SK-N-SH (cell line): ENCODE results near the gene TM9SF2. TPM values are rescaled to one million over a fixed set of nuclear protein-coding genes. Genes with fewer than 3 reads are reported as not detected.

Experiments
- CTCF ChIA-PET: fragments of 300-600, 350-600 bp; formaldehyde crosslinking; extraction: SDS; loops from one replicate; lab custom pipeline; 2021; lab: Yijun Ruan, JAX
- POLR2A ChIA-PET: fragments of 350-600 bp; sonication (Branson Sonifier 250); formaldehyde crosslinking; extraction: SDS; loops from one replicate; lab custom pipeline; 2020; ENCODE audit warnings: antibody characterized with exemption, inconsistent platforms; lab: Yijun Ruan, JAX
- DNase-seq: peaks from one replicate; pipeline ENCODE4 v3.0.0; 2012
- H2AFZ ChIP-seq: fragments of 200-600 bp; sonication (generic); 2 replicates; pipeline ENCODE4 v1.8.1; 2016; ENCODE audit warnings: antibody characterized with exemption, mild to moderate bottlenecking, low read depth
- H3F3A ChIP-seq: fragments of 200-600 bp; sonication (generic); replicated peaks from 2 replicates; pipeline ENCODE3; 2016; ENCODE audit warnings: antibody characterized with exemption, mild to moderate bottlenecking; ENCODE audit not compliant: insufficient read depth
- H3K27ac ChIP-seq, 2 experiments: fragments of 200-500 bp in 1 of 2; fragments of 200-600 bp in 1 of 2; sonication (Bioruptor generic) in 1 of 2; sonication (generic), shearing (Covaris generic) in 1 of 2; 2 replicates each; pipeline versions ENCODE4 v1.5.1 to v1.6.1; 2014 to 2016; ENCODE audit warnings: low read depth in 2 of 2, inconsistent platforms in 1 of 2, low read length in 1 of 2, mild to moderate bottlenecking in 1 of 2, mixed read lengths in 1 of 2
- H3K27me3 ChIP-seq: fragments of 200-600 bp; sonication (generic), shearing (Covaris generic); 2 replicates; pipeline ENCODE4 v1.6.1; 2016; ENCODE audit warnings: mixed run types; ENCODE audit not compliant: insufficient read depth
- H3K36me3 ChIP-seq, 2 experiments: fragments of 200-500 bp in 1 of 2; fragments of 200-600 bp in 1 of 2; sonication (Bioruptor generic) in 1 of 2; sonication (generic) in 1 of 2; replicated peaks in 1 of 2; 2 replicates each; pipeline versions ENCODE3 to v1.5.1; 2014 to 2016; ENCODE audit warnings: low read length in 1 of 2, mild to moderate bottlenecking in 1 of 2; ENCODE audit not compliant: insufficient read depth in 2 of 2, control insufficient read depth in 1 of 2
- H3K4me1 ChIP-seq, 2 experiments: fragments of 200-500 bp in 1 of 2; fragments of 200-600 bp in 1 of 2; sonication (Bioruptor generic) in 1 of 2; sonication (generic), shearing (Covaris generic) in 1 of 2; 2 replicates each; pipeline versions ENCODE4 v1.5.1 to v1.6.1; 2014 to 2016; ENCODE audit warnings: low read depth in 1 of 2, low read length in 1 of 2, mixed run types in 1 of 2; ENCODE audit not compliant: insufficient read depth in 2 of 2, control insufficient read depth in 1 of 2
- H3K4me2 ChIP-seq: fragments of 200-600 bp; sonication (generic), shearing (Covaris generic); 2 replicates; pipeline ENCODE4 v1.6.1; 2017; ENCODE audit warnings: mixed run types
- H3K4me3 ChIP-seq, 2 experiments: fragments of 200-500 bp in 1 of 2; fragments of 200-600 bp in 1 of 2; sonication (Bioruptor generic) in 1 of 2; sonication (generic), shearing (Covaris generic) in 1 of 2; 2 replicates each; pipeline versions ENCODE4 v1.5.1 to v1.8.1; 2014 to 2016; ENCODE audit warnings: low read depth in 2 of 2, inconsistent platforms in 1 of 2, low read length in 1 of 2, mild to moderate bottlenecking in 1 of 2, mixed read lengths in 1 of 2, moderate library complexity in 1 of 2
- H3K79me2 ChIP-seq: fragments of 200-600 bp; sonication (generic); 2 replicates; pipeline ENCODE4 v1.8.1; 2017; ENCODE audit warnings: mild to moderate bottlenecking; ENCODE audit not compliant: insufficient read depth
- H3K9ac ChIP-seq: fragments of 200-600 bp; sonication (generic); 2 replicates; pipeline ENCODE4 v1.6.1; 2017; ENCODE audit warnings: mixed run types
- H3K9me2 ChIP-seq: fragments of 200-600 bp; sonication (generic); 2 replicates; pipeline ENCODE4 v1.6.1; 2017; ENCODE audit warnings: mixed run types
- H3K9me3 ChIP-seq: fragments of 200-600 bp; sonication (generic); 2 replicates; pipeline ENCODE4 v1.6.1; 2017; ENCODE audit warnings: mixed run types, mild to moderate bottlenecking, moderate library complexity
- H4K20me1 ChIP-seq: fragments of 200-600 bp; sonication (generic); 2 replicates; pipeline ENCODE4 v1.6.1; 2017; ENCODE audit warnings: mild to moderate bottlenecking, mixed run types; ENCODE audit not compliant: insufficient read depth
- CHD2 ChIP-seq: fragments of 150-350 bp; IDR thresholded peaks from 2 replicates; pipeline ENCODE4 v1.6.1; 2018; ENCODE audit warnings: low read length; ENCODE audit not compliant: partially characterized antibody
- EP300 ChIP-seq, 2 experiments: IDR thresholded peaks; 2 replicates each; pipeline versions ENCODE4 v1.4.0 to v1.6.1; 2012; ENCODE audit warnings: borderline replicate concordance in 1 of 2, low read depth in 1 of 2, low read length in 1 of 2
- FOSL2 ChIP-seq: IDR thresholded peaks from 2 replicates; pipeline ENCODE4 v1.4.0; 2012; ENCODE audit warnings: low read depth, mild to moderate bottlenecking, moderate library complexity, borderline replicate concordance
- FOXJ3 ChIP-seq: sonication (generic); formaldehyde crosslinking; IDR thresholded peaks from 2 replicates; pipeline ENCODE4 v1.5.1; 2020; ENCODE audit warnings: mild to moderate bottlenecking, missing genetic modification reagents
- FOXM1 ChIP-seq: IDR thresholded peaks from 2 replicates; pipeline ENCODE4 v1.4.0; 2012; ENCODE audit warnings: low read depth, mild to moderate bottlenecking
- GABPA ChIP-seq: IDR thresholded peaks from 2 replicates; pipeline ENCODE4 v1.4.0; 2012; ENCODE audit warnings: low read depth, mild to moderate bottlenecking
- JUND ChIP-seq: IDR thresholded peaks from 2 replicates; pipeline ENCODE4 v1.4.0; 2012
- MXI1 ChIP-seq: IDR thresholded peaks from 2 replicates; pipeline ENCODE4 v1.6.1; 2012; ENCODE audit warnings: mild to moderate bottlenecking, low read depth, low read length, improper control_type of control experiment
- RAD21 ChIP-seq: IDR thresholded peaks from 2 replicates; pipeline ENCODE4 v1.6.1; 2012; ENCODE audit warnings: mild to moderate bottlenecking, low read length
- RCOR1 ChIP-seq: fragments of 150-350 bp; IDR thresholded peaks from 2 replicates; pipeline ENCODE4 v1.6.1; 2017; ENCODE audit warnings: antibody characterized with exemption, low read length
- SIN3A ChIP-seq: IDR thresholded peaks from 2 replicates; pipeline ENCODE4 v1.6.1; 2012; ENCODE audit warnings: low read depth, mild to moderate bottlenecking, low read length, moderate library complexity, borderline replicate concordance
- SMC3 ChIP-seq: IDR thresholded peaks from 2 replicates; pipeline ENCODE4 v1.6.1; 2012; ENCODE audit warnings: low read depth, low read length, improper control_type of control experiment
- TAF1 ChIP-seq: IDR thresholded peaks from 2 replicates; pipeline ENCODE4 v1.6.1; 2012; ENCODE audit warnings: low read depth, mild to moderate bottlenecking, low read length, moderate library complexity, borderline replicate concordance
- TEAD4 ChIP-seq: IDR thresholded peaks from 2 replicates; pipeline ENCODE4 v1.4.0; 2012; ENCODE audit warnings: mild to moderate bottlenecking, borderline replicate concordance; ENCODE audit not compliant: insufficient read depth
- YY1 ChIP-seq: IDR thresholded peaks from 2 replicates; pipeline ENCODE4 v1.4.0; 2012; ENCODE audit warnings: low read depth, mild to moderate bottlenecking
- WGBS: methylation state at CpG from one replicate; pipeline ENCODE4 v1.1.6; 2017; ENCODE audit warnings: low lambda C conversion rate; 5-methylcytosine and 5-hydroxymethylcytosine counted together
- polyA plus RNA-seq, 3 experiments: library from polyadenylated mRNA; depleted of rRNA; stranded (reverse); fragments of >200 nt; gene quantifications; 2 replicates each; pipeline ENCODE4 v1.2.3, GENCODE V29; 2012
- TF ChIP-seq, protein P1 (sequence below): fragments of 150-350 bp; IDR thresholded peaks from 2 replicates; pipeline ENCODE4 v1.6.1; 2016; ENCODE audit warnings: mild to moderate bottlenecking, low read depth, low read length
- TF ChIP-seq, protein P2 (sequence below): IDR thresholded peaks from 2 replicates; pipeline ENCODE4 v1.4.0; 2012; ENCODE audit warnings: low read depth, borderline replicate concordance

Gene TM9SF2
- polyA plus RNA-seq, 1 of the 3 experiments (the other 2 are of a cell fraction), result 49.8 TPM

DNA sequence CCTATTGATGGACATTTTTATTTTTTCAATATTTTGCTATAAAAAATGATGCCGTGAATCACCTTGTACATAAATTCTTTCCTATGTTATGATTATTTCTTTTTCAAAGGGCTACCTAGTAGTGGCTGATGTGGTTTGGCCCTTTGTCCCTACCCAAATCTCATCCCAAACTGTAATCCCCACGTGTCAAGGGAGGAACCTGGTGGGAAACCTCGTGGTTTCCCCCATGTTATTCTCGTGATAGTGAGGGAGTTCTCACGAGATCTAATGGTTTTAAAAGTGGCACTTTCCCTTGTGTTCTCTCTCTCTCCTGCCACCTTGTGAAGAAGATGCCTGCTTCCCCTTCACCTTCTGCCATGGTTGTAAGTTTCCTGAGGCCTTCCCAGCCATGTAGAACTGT, 94.9 kb downstream of the TM9SF2 start:
- Histone ChIP-seq H3K27ac (no peak overlapping the region), H3K4me2 (no peak overlapping the region), H3K4me3 (no peak overlapping the region), H2AFZ (no peak overlapping the region), H3K9me3 (no peaks in the 10 kb centered on the region), H3K4me1 (no peaks in the 10 kb centered on the region), H3K36me3 (no peaks in the 10 kb centered on the region)
- no peak for DNase-seq
- 63% methylated on average over 5 of the region's 5 CpGs for WGBS
- ChIA-PET CTCF (no interaction called here), POLR2A (no interaction called here)
- TF ChIP-seq YY1 (no peak), JUND (no peak), RCOR1 (no peak), FOXM1 (no peak), CHD2 (no peak), FOXJ3 (CRISPR knock-in tag) (no peak), EP300 (IDR thresholded peaks at IDR 0.05; ENCODE audit: borderline replicate concordance in 1 of 2, low read depth in 1 of 2, low read length in 1 of 2) (no peak), GABPA (no peak), TAF1 (no peak), MXI1 (no peak), SMC3 (no peak), TEAD4 (no peak), FOSL2 (no peak)
- TF ChIP-seq, protein P1, sequence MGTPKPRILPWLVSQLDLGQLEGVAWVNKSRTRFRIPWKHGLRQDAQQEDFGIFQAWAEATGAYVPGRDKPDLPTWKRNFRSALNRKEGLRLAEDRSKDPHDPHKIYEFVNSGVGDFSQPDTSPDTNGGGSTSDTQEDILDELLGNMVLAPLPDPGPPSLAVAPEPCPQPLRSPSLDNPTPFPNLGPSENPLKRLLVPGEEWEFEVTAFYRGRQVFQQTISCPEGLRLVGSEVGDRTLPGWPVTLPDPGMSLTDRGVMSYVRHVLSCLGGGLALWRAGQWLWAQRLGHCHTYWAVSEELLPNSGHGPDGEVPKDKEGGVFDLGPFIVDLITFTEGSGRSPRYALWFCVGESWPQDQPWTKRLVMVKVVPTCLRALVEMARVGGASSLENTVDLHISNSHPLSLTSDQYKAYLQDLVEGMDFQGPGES, result no peak
- TF ChIP-seq, protein P2, sequence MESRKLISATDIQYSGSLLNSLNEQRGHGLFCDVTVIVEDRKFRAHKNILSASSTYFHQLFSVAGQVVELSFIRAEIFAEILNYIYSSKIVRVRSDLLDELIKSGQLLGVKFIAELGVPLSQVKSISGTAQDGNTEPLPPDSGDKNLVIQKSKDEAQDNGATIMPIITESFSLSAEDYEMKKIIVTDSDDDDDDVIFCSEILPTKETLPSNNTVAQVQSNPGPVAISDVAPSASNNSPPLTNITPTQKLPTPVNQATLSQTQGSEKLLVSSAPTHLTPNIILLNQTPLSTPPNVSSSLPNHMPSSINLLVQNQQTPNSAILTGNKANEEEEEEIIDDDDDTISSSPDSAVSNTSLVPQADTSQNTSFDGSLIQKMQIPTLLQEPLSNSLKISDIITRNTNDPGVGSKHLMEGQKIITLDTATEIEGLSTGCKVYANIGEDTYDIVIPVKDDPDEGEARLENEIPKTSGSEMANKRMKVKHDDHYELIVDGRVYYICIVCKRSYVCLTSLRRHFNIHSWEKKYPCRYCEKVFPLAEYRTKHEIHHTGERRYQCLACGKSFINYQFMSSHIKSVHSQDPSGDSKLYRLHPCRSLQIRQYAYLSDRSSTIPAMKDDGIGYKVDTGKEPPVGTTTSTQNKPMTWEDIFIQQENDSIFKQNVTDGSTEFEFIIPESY, result no peak
- TF ChIP-seq, all 33 proteins: peak for 0
- H4K20me1 ChIP-seq, result no peaks in the 10 kb centered on the region
- no peaks in the 10 kb centered on the region for H3K9me2 ChIP-seq
- H3K9ac ChIP-seq, result no peak overlapping the region
- H3K79me2 ChIP-seq, result no peaks in the 10 kb centered on the region
- no peaks in the 10 kb centered on the region for H3K27me3 ChIP-seq
- no peaks in the 10 kb centered on the region for H3F3A ChIP-seq

DNA sequence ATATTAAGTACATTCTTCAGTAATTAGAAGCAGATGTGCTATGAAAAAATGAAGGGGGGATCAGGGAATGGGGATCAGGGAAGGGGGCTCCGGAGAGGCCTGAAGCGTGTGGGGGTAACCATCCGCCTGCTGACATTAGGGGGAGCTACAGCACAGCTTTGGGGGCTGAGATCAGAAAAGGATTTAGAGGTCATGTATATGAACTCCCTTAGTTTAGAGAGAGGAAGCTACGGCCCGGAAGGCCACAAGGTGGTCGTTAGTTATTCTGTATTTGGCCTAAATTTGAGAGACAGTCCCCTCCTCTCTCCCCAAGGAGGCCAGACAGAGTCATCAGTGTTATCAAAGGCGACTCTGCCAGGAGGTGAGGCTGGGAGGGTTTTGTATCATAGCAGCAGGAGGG, 99.0 kb downstream of the TM9SF2 start:
- ChIA-PET CTCF (interaction anchor here (0.6 to 1.0 kb wide), 2 partner anchors 10 to 22 kb away, joined by 3 read pairs; no protein-coding TSS in a partner anchor), POLR2A (no interaction called here)
- no peak overlapping the region for H3K27ac ChIP-seq
- TF ChIP-seq SIN3A (no peak), RAD21 (peak; percentile 43)
- no peaks in the 10 kb centered on the region for H3K9me3 ChIP-seq
- no peaks in the 10 kb centered on the region; a peak in 1 of 4 replicates for H3K4me1 ChIP-seq
- no peaks in the 10 kb centered on the region for H3K27me3 ChIP-seq
- DNase-seq, result peak; percentile 30
- no peak overlapping the region for H3K9ac ChIP-seq
- WGBS, result 67% methylated on average over 7 of the region's 7 CpGs
- no peaks in the 10 kb centered on the region for H3K9me2 ChIP-seq
- H3F3A ChIP-seq, result no peaks in the 10 kb centered on the region
- H3K4me3 ChIP-seq, result no peak overlapping the region
- no peak overlapping the region for H3K4me2 ChIP-seq
- H3K36me3 ChIP-seq, result no peaks in the 10 kb centered on the region
- no peaks in the 10 kb centered on the region for H4K20me1 ChIP-seq
- no peaks in the 10 kb centered on the region for H3K79me2 ChIP-seq
- H2AFZ ChIP-seq, result no peak overlapping the region
